ENCODE measurements around the gene SRGAP3.

Gene SRGAP3

GRCh38 chr3:9211155-9211950, 38.1 kb downstream of the SRGAP3 start:
- no peak overlapping the region for H3K4me3 ChIP-seq (replicated peaks; ENCODE audit: low read depth, low read length)
- TF ChIP-seq, protein P1, sequence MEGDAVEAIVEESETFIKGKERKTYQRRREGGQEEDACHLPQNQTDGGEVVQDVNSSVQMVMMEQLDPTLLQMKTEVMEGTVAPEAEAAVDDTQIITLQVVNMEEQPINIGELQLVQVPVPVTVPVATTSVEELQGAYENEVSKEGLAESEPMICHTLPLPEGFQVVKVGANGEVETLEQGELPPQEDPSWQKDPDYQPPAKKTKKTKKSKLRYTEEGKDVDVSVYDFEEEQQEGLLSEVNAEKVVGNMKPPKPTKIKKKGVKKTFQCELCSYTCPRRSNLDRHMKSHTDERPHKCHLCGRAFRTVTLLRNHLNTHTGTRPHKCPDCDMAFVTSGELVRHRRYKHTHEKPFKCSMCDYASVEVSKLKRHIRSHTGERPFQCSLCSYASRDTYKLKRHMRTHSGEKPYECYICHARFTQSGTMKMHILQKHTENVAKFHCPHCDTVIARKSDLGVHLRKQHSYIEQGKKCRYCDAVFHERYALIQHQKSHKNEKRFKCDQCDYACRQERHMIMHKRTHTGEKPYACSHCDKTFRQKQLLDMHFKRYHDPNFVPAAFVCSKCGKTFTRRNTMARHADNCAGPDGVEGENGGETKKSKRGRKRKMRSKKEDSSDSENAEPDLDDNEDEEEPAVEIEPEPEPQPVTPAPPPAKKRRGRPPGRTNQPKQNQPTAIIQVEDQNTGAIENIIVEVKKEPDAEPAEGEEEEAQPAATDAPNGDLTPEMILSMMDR (IDR thresholded peaks at IDR 0.05; ENCODE audit: low read length, missing control alignments) = no peak
- no peak for DNase-seq (ENCODE audit: low read depth)

DNA sequence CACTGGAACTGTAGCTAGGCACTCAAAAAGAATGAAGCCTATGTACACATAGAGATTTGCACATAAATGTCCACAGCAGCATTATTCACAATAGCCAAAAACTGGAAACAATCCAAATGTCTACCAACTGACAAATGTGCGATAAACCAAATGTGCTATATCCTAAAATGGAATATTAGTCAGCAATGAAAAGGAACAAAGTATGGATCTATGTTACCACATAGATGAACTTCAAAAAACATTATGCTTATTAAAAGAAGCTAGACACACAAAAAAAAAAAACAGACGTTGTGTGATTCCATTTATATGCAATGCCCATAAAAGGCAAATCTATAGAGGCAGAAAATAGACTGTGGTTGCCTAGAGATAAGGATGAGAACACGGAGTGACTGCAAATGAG, 39.7 kb downstream of the SRGAP3 start:
- no peak for DNase-seq (ENCODE audit: low read depth)
- H3K4me3 ChIP-seq (replicated peaks; ENCODE audit: low read depth, low read length) = no peak overlapping the region
- TF ChIP-seq, protein P1 (IDR thresholded peaks at IDR 0.05; ENCODE audit: low read length, missing control alignments) = no peak

DNA sequence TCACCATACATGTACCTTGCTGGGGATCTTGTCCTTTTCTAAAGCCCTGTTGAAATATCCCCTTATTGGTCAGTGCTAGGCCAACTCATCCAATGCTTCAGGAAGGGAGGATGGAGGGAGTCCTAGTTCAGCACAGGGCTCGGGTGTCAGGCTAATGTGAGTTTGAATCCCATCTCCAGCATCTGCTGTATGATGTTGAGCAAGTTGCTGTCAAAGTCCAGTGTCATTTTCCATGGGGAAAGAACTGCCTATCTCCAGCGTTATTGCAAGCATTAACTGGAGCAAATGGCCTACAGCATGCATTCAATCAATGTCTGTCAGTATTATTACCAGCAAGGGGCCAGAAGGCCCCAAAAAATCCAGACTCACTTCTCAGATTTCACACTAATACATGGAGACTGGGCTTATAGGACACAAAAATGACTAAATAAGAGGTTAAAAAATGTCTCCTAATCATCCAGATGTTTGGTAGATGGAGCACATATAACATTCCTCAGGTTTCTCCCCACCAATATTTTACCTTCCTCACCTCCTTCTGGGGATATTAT, 40.8 kb downstream of the SRGAP3 start:
- TF ChIP-seq, protein P1 (IDR thresholded peaks at IDR 0.05; ENCODE audit: low read length, missing control alignments) = no peak
- no peak overlapping the region for H3K4me3 ChIP-seq (replicated peaks; ENCODE audit: low read depth, low read length)
- no peak for DNase-seq (ENCODE audit: low read depth)

DNA sequence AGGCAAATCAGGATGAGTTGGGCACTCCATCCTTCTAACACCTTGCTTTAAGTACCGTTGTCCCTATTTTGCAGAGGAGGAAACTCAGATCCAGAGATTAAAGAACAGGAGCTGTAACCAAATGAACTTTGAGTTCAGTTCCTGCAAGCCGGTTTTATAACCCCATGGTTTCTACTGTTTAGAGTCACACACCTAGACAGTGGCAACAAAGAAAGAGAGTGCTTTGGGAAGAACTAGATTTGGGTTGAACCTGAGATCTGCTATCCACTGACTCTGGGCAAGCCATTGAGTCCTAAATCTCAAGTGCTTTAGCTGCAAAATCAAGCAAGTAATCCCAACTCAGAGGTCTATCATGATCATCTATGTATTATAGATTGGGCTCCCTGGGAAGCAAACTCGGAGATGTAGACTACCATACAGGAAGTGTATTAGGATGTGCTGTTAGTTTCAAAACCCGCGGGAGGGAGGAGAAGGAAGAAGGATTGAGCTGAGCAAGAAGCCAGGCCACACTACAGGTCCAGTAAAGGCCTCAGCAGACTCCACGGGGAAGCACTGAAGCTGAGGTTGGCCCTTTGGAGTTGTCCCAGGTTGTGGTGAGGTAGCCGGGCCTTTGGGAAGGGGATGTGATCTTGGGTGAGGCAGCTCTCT, 42.2 kb downstream of the SRGAP3 start:
- TF ChIP-seq, protein P1 (IDR thresholded peaks at IDR 0.05; ENCODE audit: low read length, missing control alignments) = no peak
- DNase-seq (ENCODE audit: low read depth) = no peak
- H3K4me3 ChIP-seq (replicated peaks; ENCODE audit: low read depth, low read length) = no peak overlapping the region

- no peak for DNase-seq (ENCODE audit: low read depth)
- TF ChIP-seq, protein P1 (IDR thresholded peaks at IDR 0.05; ENCODE audit: low read length, missing control alignments) = no peak
- no peak overlapping the region for H3K4me3 ChIP-seq (replicated peaks; ENCODE audit: low read depth, low read length)
These were observed 43.2 kb downstream of the SRGAP3 start for GRCh38 chr3:9206287-9206686.

- TF ChIP-seq, protein P1 (IDR thresholded peaks at IDR 0.05; ENCODE audit: low read length, missing control alignments) = no peak
- DNase-seq (ENCODE audit: low read depth) = no peak
- no peak overlapping the region for H3K4me3 ChIP-seq (replicated peaks; ENCODE audit: low read depth, low read length)
These were observed 43.9 kb downstream of the SRGAP3 start for GRCh38 chr3:9205345-9206143.
